H1 (cell line): Measurements from ENCODE around the gene TEF. TPM values are rescaled to one million over a fixed set of nuclear protein-coding genes. Genes with fewer than 3 reads are reported as not detected.

Experiments
- CTCF ChIA-PET: fragments of 300-600 bp; sonication (Branson Sonifier 250); formaldehyde crosslinking; loops from one replicate; lab custom pipeline; 2021; ENCODE audit not compliant: partially characterized antibody; lab: Charles Lee
- POLR2A ChIA-PET: fragments of 300-600 bp; sonication (Branson Sonifier 250); formaldehyde crosslinking; loops from one replicate; lab custom pipeline; 2021; ENCODE audit warnings: inconsistent platforms; ENCODE audit not compliant: partially characterized antibody; lab: Charles Lee
- DNase-seq, 2 experiments: peaks; one replicate each; pipeline versions ENCODE4 v3.0.0 to v3.0.0-alpha.2; 2010 to 2022; ENCODE audit warnings: low spot score in 2 of 2, low read depth in 1 of 2, mixed read lengths in 1 of 2
- FAIRE-seq: peaks from 2 replicates; lab custom pipeline; 2011; peaks lifted over from hg19 to GRCh38; lab: Jason Lieb, UNC
- H2AFZ ChIP-seq: 2 replicates; pipeline ENCODE4 v1.8.1; 2012; ENCODE audit warnings: low read length, inconsistent platforms
- H2AK5ac ChIP-seq: 2 replicates; pipeline ENCODE4 v1.6.1; 2013; ENCODE audit warnings: low read depth, low read length
- H2BK120ac ChIP-seq: replicated peaks from 2 replicates; pipeline ENCODE3; 2013; ENCODE audit warnings: low read depth, low read length, inconsistent platforms
- H2BK12ac ChIP-seq: 2 replicates; pipeline ENCODE4 v1.6.1; 2013; ENCODE audit warnings: low read depth, low read length
- H2BK15ac ChIP-seq: 2 replicates; pipeline ENCODE4 v1.6.1; 2013; ENCODE audit warnings: low read length
- H2BK20ac ChIP-seq: 2 replicates; pipeline ENCODE4 v1.6.1; 2013; ENCODE audit warnings: low read length
- H2BK5ac ChIP-seq: 2 replicates; pipeline ENCODE4 v1.6.1; 2013; ENCODE audit warnings: low read depth, low read length
- H3K14ac ChIP-seq: 2 replicates; pipeline ENCODE4 v1.6.1; 2013; ENCODE audit warnings: inconsistent platforms; ENCODE audit not compliant: insufficient read length
- H3K18ac ChIP-seq: 2 replicates; pipeline ENCODE4 v1.6.1; 2013; ENCODE audit warnings: low read length; ENCODE audit errors: extremely low read depth
- H3K23ac ChIP-seq: 2 replicates; pipeline ENCODE4 v1.6.1; 2013; ENCODE audit warnings: inconsistent platforms; ENCODE audit not compliant: insufficient read length
- H3K23me2 ChIP-seq: 2 replicates; pipeline ENCODE4 v1.6.1; 2013; ENCODE audit warnings: low read depth, low read length
- H3K27ac ChIP-seq: 2 replicates; pipeline ENCODE4 v1.6.1; 2011; ENCODE audit warnings: low read depth, low read length, inconsistent platforms
- H3K27me3 ChIP-seq, 4 experiments: replicated peaks in 1 of 4; 1 replicate in 1 of 4; 2 replicates in 3 of 4; pipeline versions ENCODE4 v1.6.1 to v1.8.1; 2011 to 2013; ENCODE audit warnings: low read length in 3 of 4, mild to moderate bottlenecking in 3 of 4, inconsistent platforms in 2 of 4, mixed read lengths in 2 of 4, moderate library complexity in 1 of 4; ENCODE audit not compliant: control insufficient read depth in 3 of 4, insufficient read depth in 3 of 4; ENCODE audit errors: extremely low read depth in 1 of 4
- H3K36me3 ChIP-seq, 4 experiments: 2 replicates each; pipeline versions ENCODE4 v1.6.1 to v1.8.1; 2011 to 2013; ENCODE audit warnings: mild to moderate bottlenecking in 4 of 4, low read length in 3 of 4, moderate library complexity in 2 of 4, control low read depth in 1 of 4, inconsistent platforms in 1 of 4; ENCODE audit not compliant: insufficient read depth in 4 of 4, control insufficient read depth in 2 of 4
- H3K4ac ChIP-seq: replicated peaks from 2 replicates; pipeline ENCODE3; 2013; ENCODE audit warnings: low read length, low read depth, mixed read lengths, inconsistent platforms; ENCODE audit not compliant: insufficient read length
- H3K4me1 ChIP-seq, 4 experiments: replicated peaks in 1 of 4; 1 replicate in 1 of 4; 2 replicates in 3 of 4; pipeline versions ENCODE4 v1.6.1 to v1.8.1; 2011 to 2013; ENCODE audit warnings: low read length in 3 of 4, inconsistent platforms in 2 of 4, mixed read lengths in 1 of 4; ENCODE audit not compliant: insufficient read depth in 4 of 4, control insufficient read depth in 3 of 4
- H3K4me2 ChIP-seq, 2 experiments: 2 replicates each; pipeline versions ENCODE4 v1.6.1 to v1.8.1; 2011 to 2013; ENCODE audit warnings: low read depth in 2 of 2, low read length in 2 of 2, control low read depth in 1 of 2, inconsistent platforms in 1 of 2, mild to moderate bottlenecking in 1 of 2; ENCODE audit not compliant: insufficient read depth in 1 of 2
- H3K4me3 ChIP-seq, 4 experiments: fragments of 200-600, 300-600 bp in 1 of 4; sonication (generic), shearing (Covaris generic), sonication (Bioruptor Twin) in 1 of 4; 2 replicates each; pipeline versions ENCODE4 v1.5.1 to v1.8.1; 2011 to 2016; ENCODE audit warnings: low read length in 4 of 4, low read depth in 3 of 4, control low read depth in 2 of 4, inconsistent platforms in 2 of 4, mild to moderate bottlenecking in 2 of 4, mixed read lengths in 1 of 4, moderate library complexity in 1 of 4; ENCODE audit not compliant: insufficient read depth in 2 of 4; ENCODE audit errors: extremely low read depth in 1 of 4
- H3K56ac ChIP-seq: replicated peaks from 2 replicates; pipeline ENCODE3; 2013; ENCODE audit warnings: low read depth, mild to moderate bottlenecking, mixed read lengths, low read length, inconsistent platforms; ENCODE audit not compliant: insufficient read length
- H3K79me1 ChIP-seq: 2 replicates; pipeline ENCODE4 v1.6.1; 2013; ENCODE audit warnings: low read depth, low read length, control low read depth
- H3K79me2 ChIP-seq, 2 experiments: 2 replicates each; pipeline versions ENCODE4 v1.6.1 to v1.8.1; 2012 to 2013; ENCODE audit warnings: low read length in 2 of 2, mild to moderate bottlenecking in 2 of 2, inconsistent platforms in 1 of 2; ENCODE audit not compliant: insufficient read depth in 2 of 2, control insufficient read depth in 1 of 2
- H3K9ac ChIP-seq, 4 experiments: replicated peaks in 1 of 4; 1 replicate in 1 of 4; 2 replicates in 3 of 4; pipeline versions ENCODE4 v1.6.1 to v1.8.1; 2011 to 2013; ENCODE audit warnings: low read depth in 3 of 4, low read length in 3 of 4, control low read depth in 2 of 4, mild to moderate bottlenecking in 2 of 4, moderate library complexity in 2 of 4, inconsistent platforms in 1 of 4; ENCODE audit errors: extremely low read depth in 1 of 4
- H3K9me3 ChIP-seq, 2 experiments: 2 replicates each; pipeline versions ENCODE4 v1.6.1 to v1.8.1; 2012 to 2013; ENCODE audit warnings: mild to moderate bottlenecking in 2 of 2, moderate library complexity in 2 of 2, control low read depth in 1 of 2, inconsistent platforms in 1 of 2, low read depth in 1 of 2, low read length in 1 of 2, mixed read lengths in 1 of 2; ENCODE audit not compliant: insufficient read depth in 2 of 2
- H4K20me1 ChIP-seq, 2 experiments: replicated peaks in 1 of 2; 2 replicates each; pipeline versions ENCODE3 to v1.8.1; 2011 to 2013; ENCODE audit warnings: inconsistent platforms in 2 of 2, low read length in 2 of 2, mild to moderate bottlenecking in 1 of 2; ENCODE audit not compliant: insufficient read depth in 2 of 2, control insufficient read depth in 1 of 2
- H4K5ac ChIP-seq: 2 replicates; pipeline ENCODE4 v1.6.1; 2013; ENCODE audit warnings: low read length, low read depth, mixed read lengths, inconsistent platforms; ENCODE audit not compliant: insufficient read length
- H4K8ac ChIP-seq: 2 replicates; pipeline ENCODE4 v1.8.0; 2013; ENCODE audit warnings: mild to moderate bottlenecking, moderate library complexity, low read length, inconsistent platforms; ENCODE audit not compliant: insufficient read depth; ENCODE audit errors: extremely low read depth
- H4K91ac ChIP-seq: replicated peaks from 2 replicates; pipeline ENCODE3; 2013; ENCODE audit warnings: low read length, mixed read lengths, inconsistent platforms; ENCODE audit not compliant: insufficient read length
- BACH1 ChIP-seq: IDR thresholded peaks from 2 replicates; pipeline ENCODE4 v1.6.1; 2012; ENCODE audit warnings: low read length, improper control_type of control experiment
- BRCA1 ChIP-seq: IDR thresholded peaks from 2 replicates; pipeline ENCODE4 v1.6.1; 2012; ENCODE audit warnings: low read depth, low read length, improper control_type of control experiment
- CHD1 ChIP-seq: IDR thresholded peaks from 2 replicates; pipeline ENCODE4 v1.6.1; 2012; ENCODE audit warnings: low read depth, low read length, improper control_type of control experiment
- CREB1 ChIP-seq: IDR thresholded peaks from 2 replicates; pipeline ENCODE4 v1.6.1; 2012; ENCODE audit warnings: inconsistent platforms
- GABPA ChIP-seq: IDR thresholded peaks from 2 replicates; pipeline ENCODE4 v1.6.1; 2011; ENCODE audit warnings: mild to moderate bottlenecking, low read length, moderate library complexity, borderline replicate concordance; ENCODE audit not compliant: insufficient read depth
- NRF1 ChIP-seq: IDR thresholded peaks from 2 replicates; pipeline ENCODE4 v1.6.1; 2011; ENCODE audit warnings: mild to moderate bottlenecking, low read depth, low read length, improper control_type of control experiment
- RNF2 ChIP-seq: fragments of 200-900, 300-1000 bp; sonication (generic); IDR thresholded peaks from 2 replicates; pipeline ENCODE4 v1.7.1; 2016; ENCODE audit warnings: borderline replicate concordance, low read depth, mild to moderate bottlenecking, antibody characterized with exemption, low read length; ENCODE audit not compliant: poor library complexity, severe bottlenecking; ENCODE audit errors: missing control alignments
- SIN3A ChIP-seq, 2 experiments: IDR thresholded peaks in 1 of 2; conservative IDR thresholded peaks in 1 of 2; 2 replicates each; pipeline ENCODE4 v1.6.1; 2011 to 2012; ENCODE audit warnings: low read length in 2 of 2, improper control_type of control experiment in 1 of 2, low read depth in 1 of 2, mild to moderate bottlenecking in 1 of 2
- TBP ChIP-seq: IDR thresholded peaks from 2 replicates; pipeline ENCODE4 v1.6.1; 2011; ENCODE audit warnings: low read depth, low read length, improper control_type of control experiment
- WGBS, 2 experiments: shearing (Covaris generic) in 1 of 2; methylation state at CpG; one replicate each; pipeline versions ENCODE4 v1.1.6 to v1.1.7; 2013 to 2015; ENCODE audit warnings: low lambda C conversion rate in 2 of 2, mixed read lengths in 2 of 2, inconsistent platforms in 1 of 2, low coverage in 1 of 2, missing lambda C conversion rate in 1 of 2; ENCODE audit not compliant: insufficient replicate concordance in 2 of 2, insufficient coverage in 1 of 2, insufficient read length in 1 of 2; ENCODE audit errors: extremely low coverage in 1 of 2, missing lambda C conversion rate in 1 of 2; 5-methylcytosine and 5-hydroxymethylcytosine counted together
- polyA plus RNA-seq, 7 experiments: library from polyadenylated mRNA; depleted of rRNA in 3 of 7; stranded (reverse) in 5 of 7; unstranded in 2 of 7; fragments of >200 nt in 5 of 7; fragments of 200-250 nt in 2 of 7; gene quantifications; 1 replicate in 5 of 7; 2 replicates in 1 of 7; 4 replicates in 1 of 7; pipeline versions ENCODE4 v1.2.1 to v1.2.3, GENCODE V29; 2011 to 2013; ENCODE audit warnings: missing spikeins in 2 of 7, mixed read lengths in 2 of 7
- total RNA-seq: library from RNA; stranded (reverse); fragmentation: NEBNext Ultra II Directional; extraction: Animal tissue kit (Norgen Biotek cat#: 25700); gene quantifications from 2 replicates; pipeline ENCODE4 v1.2.1, GENCODE V29; 2021

Gene TEF
- total and polyA plus RNA-seq, 2 of the 8 experiments (the other 6 are each of a cell fraction or from before 2014, with no cell fraction given) = 7.4 to 9.0 TPM

DNA sequence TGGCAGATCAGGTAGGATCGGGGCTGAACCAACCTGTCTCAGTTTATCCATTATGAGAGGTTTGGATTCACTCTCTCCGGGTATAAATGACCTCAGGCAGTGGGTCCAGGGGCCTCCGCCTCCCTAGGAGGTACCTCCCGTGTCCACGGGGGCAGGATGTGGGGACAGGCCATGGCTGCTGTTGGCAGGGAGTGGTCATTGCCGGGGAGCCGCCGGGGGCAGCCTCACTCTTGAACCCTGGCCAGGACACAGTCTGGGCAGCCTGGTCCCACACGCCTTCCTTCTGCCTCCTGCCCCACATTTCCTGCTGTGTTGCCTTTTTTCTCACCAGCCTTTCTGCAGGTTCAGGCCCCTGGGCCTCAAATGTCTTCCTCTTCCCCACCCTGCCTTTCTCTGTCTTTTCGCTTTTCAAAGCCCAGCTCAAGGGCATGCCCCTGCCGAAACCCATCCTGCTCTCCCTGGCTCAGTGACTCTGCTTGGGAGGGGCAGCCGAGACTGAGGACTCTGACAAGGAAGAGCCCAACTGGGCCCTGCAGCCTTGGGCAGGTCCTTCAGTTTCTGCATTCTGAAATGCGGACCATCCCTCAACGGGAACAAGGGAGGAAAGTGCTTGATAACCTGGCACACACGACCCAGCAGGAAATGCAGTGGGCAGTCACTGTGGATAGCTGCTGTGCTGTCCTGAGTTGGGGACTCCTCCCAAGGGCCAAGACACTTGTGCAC is 49.4 kb upstream of the TEF start:
- H3K79me1 ChIP-seq = no peaks in the 10 kb centered on the region
- H2BK12ac ChIP-seq = no peak overlapping the region
- H3K23me2 ChIP-seq = no peaks in the 10 kb centered on the region
- H3K4me2 ChIP-seq = no peak overlapping the region
- no peak overlapping the region for H3K14ac ChIP-seq
- H2AK5ac ChIP-seq = no peak overlapping the region
- H2BK5ac ChIP-seq = no peak overlapping the region; the same call in 1 of the 2 replicates
- H2BK120ac ChIP-seq = no peak overlapping the region
- H2BK15ac ChIP-seq = no peak overlapping the region
- H3K36me3 ChIP-seq = peaks cover 12 to 50% (median 16%) of the 10 kb centered on the region in 4 experiments; a peak in 7 of 8 replicates
- no peak overlapping the region; a peak in 1 of 7 replicates for H3K9ac ChIP-seq
- POLR2A ChIA-PET = interaction anchor here (1.0 to 1.1 kb wide), 2 partner anchors 11 to 35 kb away, joined by 3 read pairs; no protein-coding TSS in a partner anchor
- H2AFZ ChIP-seq = no peak overlapping the region
- no peak overlapping the region for H3K18ac ChIP-seq
- peaks cover 0 to 2% of the 10 kb centered on the region in 2 experiments for H4K20me1 ChIP-seq
- H3K4ac ChIP-seq = no peak overlapping the region
- no peaks in the 10 kb centered on the region for H3K79me2 ChIP-seq
- no peak overlapping the region for H3K56ac ChIP-seq
- FAIRE-seq (no peak), DNase-seq (no peak)
- peaks cover 0 to 8% (median 0%) of the 10 kb centered on the region in 4 experiments; a peak in 2 of 7 replicates for H3K4me1 ChIP-seq
- no peaks in the 10 kb centered on the region for H3K9me3 ChIP-seq
- no peaks in the 10 kb centered on the region for H3K27me3 ChIP-seq
- no peak for TF ChIP-seq TBP
- TF ChIP-seq CHD1 = no peak
- TF ChIP-seq NRF1 = no peak
- TF ChIP-seq BACH1 = no peak
- no peak for TF ChIP-seq BRCA1
- TF ChIP-seq GABPA = no peak
- TF ChIP-seq RNF2 = no peak
- TF ChIP-seq CREB1 = no peak
- no peak for TF ChIP-seq SIN3A (conservative IDR thresholded peaks at IDR 0.05 in 1 of 2, IDR thresholded peaks at IDR 0.05 in 1 of 2; ENCODE audit: low read depth in 1 of 2, low read length in 2 of 2)
- WGBS, 2 experiments = 94% methylated on average over 14 of the region's 15 CpGs; no CpG with 5 or more reads in 1 of the 2 experiments
- CTCF ChIA-PET = no interaction called here
- no peak overlapping the region for H4K5ac ChIP-seq
- no peak overlapping the region for H3K27ac ChIP-seq
- no peak overlapping the region for H4K91ac ChIP-seq
- H3K23ac ChIP-seq = no peak overlapping the region
- H2BK20ac ChIP-seq = no peak overlapping the region
- no peak overlapping the region for H4K8ac ChIP-seq
- no peak overlapping the region for H3K4me3 ChIP-seq
